ENCODE data around the gene LARGE1.

Gene LARGE1

DNA sequence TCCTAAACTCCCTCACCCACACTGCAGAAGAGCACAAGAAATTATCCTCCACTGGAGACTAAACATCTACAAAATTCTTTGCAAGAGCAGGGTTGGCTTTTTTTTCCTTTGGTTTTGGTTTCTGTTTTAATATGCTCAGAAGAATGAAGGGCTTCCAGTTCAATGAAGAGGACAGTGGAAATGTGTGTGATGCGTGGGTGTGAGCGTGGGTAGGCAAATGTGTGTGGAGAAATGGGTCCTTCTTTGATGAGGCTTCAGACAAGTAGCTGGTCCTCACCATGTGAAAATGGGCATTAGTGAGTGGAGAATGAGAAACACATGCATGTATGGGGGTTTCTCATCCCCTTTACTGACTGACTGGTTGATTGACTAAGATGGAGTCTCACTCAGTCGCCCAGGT, 598.8 kb downstream of the LARGE1 start:
- DNase-seq (ENCODE audit: low read depth in 2 of 2), result no peak

- DNase-seq (ENCODE audit: low read depth in 2 of 2), result no peak
These were observed 604.3 kb downstream of the LARGE1 start for GRCh38 chr22:33315954-33316353.

GRCh38 chr22:33315117-33315516, 605.2 kb downstream of the LARGE1 start:
- no peak for DNase-seq (ENCODE audit: low read depth in 2 of 2)

DNA sequence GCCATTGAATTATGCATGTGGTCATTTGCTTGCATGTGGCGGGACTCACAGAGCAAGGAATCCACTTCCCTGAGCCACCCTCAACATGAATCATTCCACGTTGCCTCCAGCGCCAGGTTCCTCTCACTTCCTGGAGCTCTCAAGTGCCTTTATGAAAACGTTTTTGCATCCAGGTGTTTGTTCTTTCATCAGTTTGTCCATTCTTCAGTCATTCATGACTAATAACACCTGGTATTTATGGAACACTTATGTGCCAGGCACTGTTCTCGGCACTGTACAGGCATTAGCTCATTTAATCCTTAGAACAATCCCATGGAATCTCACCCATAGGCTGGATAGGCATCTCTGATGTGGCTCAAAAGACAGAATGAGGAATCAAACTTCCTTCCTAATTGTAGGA, 606.0 kb downstream of the LARGE1 start:
- no peak for DNase-seq (ENCODE audit: low read depth in 2 of 2)

DNA sequence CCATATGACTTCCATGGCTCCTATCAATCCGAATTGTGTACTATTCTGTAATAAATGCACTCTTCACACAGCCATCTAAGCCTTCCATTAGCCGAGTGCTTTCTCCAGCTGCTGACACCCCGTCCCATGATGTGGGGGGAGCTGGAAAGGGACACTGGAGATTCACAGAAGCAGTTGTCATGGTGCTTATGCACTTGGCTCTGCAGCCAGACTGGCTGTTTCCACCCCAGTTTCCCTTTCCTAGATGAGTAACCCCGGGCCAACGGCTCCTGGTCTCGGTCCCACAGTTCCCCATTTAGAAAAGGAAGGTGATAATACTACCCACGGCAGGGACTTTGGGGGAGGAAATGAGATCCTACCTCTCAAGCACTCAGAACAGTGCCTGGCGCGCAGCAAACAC, 617.2 kb downstream of the LARGE1 start:
- no peak for DNase-seq (ENCODE audit: low read depth in 2 of 2)

DNA sequence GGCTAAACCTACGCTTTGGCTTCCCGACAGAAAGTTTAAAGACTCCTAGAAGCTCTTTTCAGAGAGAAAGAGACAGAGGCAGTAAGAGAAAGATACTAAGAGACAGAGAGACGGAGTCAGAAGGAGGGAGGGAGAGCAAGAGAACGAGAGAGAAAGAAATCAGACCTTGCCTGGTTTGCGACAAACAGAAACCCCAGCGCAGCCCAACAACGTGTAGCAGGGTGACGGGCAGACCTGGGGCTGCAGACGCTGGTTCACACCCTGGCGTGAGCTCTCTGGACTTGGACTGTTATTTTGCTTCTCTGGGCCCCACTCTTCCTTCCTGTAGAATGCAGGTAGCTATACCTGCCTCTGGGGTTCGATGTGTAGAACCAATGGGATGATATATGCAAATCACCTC, 617.7 kb downstream of the LARGE1 start:
- DNase-seq (ENCODE audit: low read depth in 2 of 2), result no peak

- DNase-seq (ENCODE audit: low read depth in 2 of 2), result peak; percentile 30 to 31
These were observed 618.2 kb downstream of the LARGE1 start for GRCh38 chr22:33302049-33302545.

DNA sequence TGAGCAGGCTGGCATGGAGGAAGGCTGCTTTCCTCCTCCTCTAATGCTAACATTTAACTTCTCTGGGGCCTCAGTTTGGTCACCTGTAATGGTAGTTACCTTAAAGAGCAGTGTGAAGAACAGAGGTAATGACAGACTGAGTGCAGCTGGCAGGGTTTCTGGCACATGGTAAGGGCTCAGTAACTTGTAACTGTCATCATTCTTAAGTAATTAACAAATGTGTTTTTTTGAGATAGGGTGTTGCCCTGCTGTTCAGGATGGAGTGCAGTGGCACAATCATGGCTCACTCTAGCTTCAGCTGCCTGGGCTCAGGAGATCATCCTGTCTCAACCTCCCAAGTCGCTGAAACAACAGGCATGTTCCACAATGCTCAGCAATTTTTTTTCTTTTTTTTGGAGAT, 620.1 kb downstream of the LARGE1 start:
- no peak for DNase-seq (ENCODE audit: low read depth in 2 of 2)

GRCh38 chr22:33299245-33299956, 620.9 kb downstream of the LARGE1 start:
- no peak for DNase-seq (ENCODE audit: low read depth in 2 of 2)

GRCh38 chr22:33296941-33297340, 623.3 kb downstream of the LARGE1 start:
- no peak for DNase-seq (ENCODE audit: low read depth in 2 of 2)

GRCh38 chr22:33288078-33288477, 632.2 kb downstream of the LARGE1 start:
- no peak for DNase-seq (ENCODE audit: low read depth in 2 of 2)

DNA sequence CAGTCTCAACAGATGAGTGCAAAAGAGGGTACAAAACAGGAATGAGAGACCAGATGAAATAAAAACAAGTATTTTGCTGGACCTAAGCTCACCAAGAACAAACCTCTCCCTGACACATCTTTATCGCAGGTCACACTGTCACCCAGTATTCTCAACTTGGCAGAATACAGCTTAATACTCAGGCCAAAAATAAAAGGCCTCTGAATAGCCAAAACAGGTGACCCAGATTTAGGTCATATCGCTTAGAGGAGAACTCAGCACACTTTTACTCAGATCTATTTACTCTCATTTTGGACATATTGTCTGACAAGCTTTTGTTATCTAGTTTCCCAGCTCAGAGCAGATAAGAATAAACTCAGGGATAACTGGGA, 645.2 kb downstream of the LARGE1 start:
- DNase-seq (ENCODE audit: low read depth in 2 of 2), result no peak

- DNase-seq (ENCODE audit: low read depth in 2 of 2), result no peak
These were observed 645.8 kb downstream of the LARGE1 start for GRCh38 chr22:33274214-33275072.

GRCh38 chr22:33272871-33273270, 647.4 kb downstream of the LARGE1 start:
- no peak for DNase-seq (ENCODE audit: low read depth in 2 of 2)

- no peak for DNase-seq (ENCODE audit: low read depth in 2 of 2)
These were observed 648.1 kb downstream of the LARGE1 start for GRCh38 chr22:33272180-33272579.

GRCh38 chr22:33271390-33272161, 648.7 kb downstream of the LARGE1 start:
- DNase-seq (ENCODE audit: low read depth in 2 of 2), result no peak

GRCh38 chr22:33270596-33270995, 649.7 kb downstream of the LARGE1 start:
- no peak for DNase-seq (ENCODE audit: low read depth in 2 of 2)

- DNase-seq (ENCODE audit: low read depth in 2 of 2), result no peak
These were observed 658.6 kb downstream of the LARGE1 start for GRCh38 chr22:33261699-33262098.

DNA sequence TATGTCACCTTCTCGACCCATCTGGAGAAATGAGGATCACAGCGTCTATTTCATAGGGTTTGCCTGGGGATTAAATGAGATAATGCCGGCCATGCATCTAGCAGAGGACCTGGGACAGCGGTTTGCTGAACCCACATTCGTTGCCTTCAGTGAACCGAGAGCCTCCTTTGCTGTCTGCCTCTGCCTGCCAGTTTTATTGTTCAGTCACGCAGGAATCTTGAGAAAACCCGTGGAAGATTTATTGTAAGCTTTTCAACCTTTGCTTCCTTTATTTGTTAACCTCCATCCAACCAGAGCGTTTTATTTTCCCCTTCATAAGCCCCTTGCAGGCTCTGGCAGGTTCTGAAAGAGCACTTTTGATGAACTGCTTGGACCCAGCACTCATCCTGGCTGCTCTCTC, 659.8 kb downstream of the LARGE1 start:
- DNase-seq (ENCODE audit: low read depth in 2 of 2), result no peak

DNA sequence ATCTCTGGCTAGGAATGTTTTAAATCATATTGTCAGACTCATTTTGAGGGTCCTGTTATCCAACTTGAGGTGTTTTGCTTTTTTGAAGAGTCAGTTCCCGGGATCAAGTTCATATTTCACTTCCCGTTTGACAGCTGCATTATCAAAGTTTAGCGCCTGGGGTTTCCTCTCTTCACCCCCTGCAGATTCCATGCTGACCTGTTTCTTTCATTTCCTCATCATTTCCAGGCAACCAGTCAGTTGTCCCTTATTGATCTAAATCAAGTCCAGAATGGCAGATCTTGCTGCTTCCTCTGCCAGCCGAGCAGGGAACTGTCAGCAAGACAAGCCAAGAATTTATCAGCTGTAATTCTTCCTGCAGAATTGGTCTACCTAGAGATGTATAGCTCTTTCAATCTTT, 664.5 kb downstream of the LARGE1 start:
- no peak for DNase-seq (ENCODE audit: low read depth in 2 of 2)

- DNase-seq (ENCODE audit: low read depth in 2 of 2), result no peak
These were observed 671.3 kb downstream of the LARGE1 start for GRCh38 chr22:33248948-33249347.

DNA sequence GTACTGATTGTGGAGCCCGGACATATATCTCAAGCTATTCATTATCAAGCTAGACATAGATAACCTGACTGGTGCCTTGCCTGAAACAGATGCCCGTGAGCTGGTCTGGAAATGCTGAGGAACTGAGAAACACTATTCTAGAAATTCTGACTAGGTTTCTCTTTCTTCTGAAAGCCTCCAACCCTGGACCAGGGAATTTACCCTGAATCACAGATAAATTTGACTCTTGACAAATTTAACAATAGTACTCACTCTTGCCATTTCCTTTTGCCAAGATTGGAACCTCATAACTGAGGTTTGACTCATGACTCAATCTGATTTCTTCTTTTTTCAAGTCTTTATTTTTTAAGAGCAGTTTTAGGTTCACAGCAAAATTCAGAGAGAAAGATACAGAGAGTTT, 672.5 kb downstream of the LARGE1 start:
- no peak for DNase-seq (ENCODE audit: low read depth in 2 of 2)

All from stimulated activated CD8-positive, alpha-beta memory T cell treated with anti-CD3 and anti-CD28 coated beads, Interleukin-15, amount 100 ng/mL, for 48 hours (primary cell).